Measurements from ENCODE around the gene RBM33. TPM values are rescaled to one million over a fixed set of nuclear protein-coding genes. Genes with fewer than 3 reads are reported as not detected.

RBM33 gene
- total and polyA plus RNA-seq, 7 donors: 11.6 to 49.3 (median 40.4) TPM

DNA sequence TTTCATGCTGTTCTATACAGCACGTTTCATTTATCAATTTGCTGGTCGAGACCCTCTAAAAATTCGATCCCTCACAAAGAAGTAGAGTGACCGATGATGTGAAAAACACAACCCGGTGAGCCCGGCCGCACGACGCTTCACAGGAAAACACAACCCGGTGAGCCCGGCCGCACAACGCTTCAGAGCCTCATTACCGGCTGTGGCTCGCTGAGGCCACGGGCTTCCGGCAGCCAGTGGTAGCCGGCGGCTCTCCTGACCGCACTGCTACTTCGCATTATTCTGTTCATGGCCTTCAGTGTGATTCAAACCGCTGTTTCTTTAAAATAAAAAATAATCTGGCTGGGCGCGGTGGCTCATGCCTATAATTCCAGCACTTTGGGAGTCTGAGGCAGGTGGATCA is 42.3 kb upstream of the RBM33 start:
- no peak overlapping the region for H3K27ac ChIP-seq
- DNase-seq: no peak
- 84 to 91% (median 86%) methylated on average over 24 of the region's 24 CpGs for WGBS, 3 donors
- ATAC-seq: no peak
- H3K36me3 ChIP-seq (ENCODE audit: insufficient read depth in 1 of 2, low read depth in 1 of 2): no peaks in the 10 kb centered on the region
- no peaks in the 10 kb centered on the region for H3K9me3 ChIP-seq
- intact Hi-C loops (cut with DNase I): no loop called here
- H3K27me3 ChIP-seq (ENCODE audit: insufficient read depth in 3 of 3, low read length in 2 of 3): peaks cover 0 to 7% (median 0%) of the 10 kb centered on the region in 3 donors
- no peak overlapping the region for H3K4me3 ChIP-seq
- TF ChIP-seq, protein P1, sequence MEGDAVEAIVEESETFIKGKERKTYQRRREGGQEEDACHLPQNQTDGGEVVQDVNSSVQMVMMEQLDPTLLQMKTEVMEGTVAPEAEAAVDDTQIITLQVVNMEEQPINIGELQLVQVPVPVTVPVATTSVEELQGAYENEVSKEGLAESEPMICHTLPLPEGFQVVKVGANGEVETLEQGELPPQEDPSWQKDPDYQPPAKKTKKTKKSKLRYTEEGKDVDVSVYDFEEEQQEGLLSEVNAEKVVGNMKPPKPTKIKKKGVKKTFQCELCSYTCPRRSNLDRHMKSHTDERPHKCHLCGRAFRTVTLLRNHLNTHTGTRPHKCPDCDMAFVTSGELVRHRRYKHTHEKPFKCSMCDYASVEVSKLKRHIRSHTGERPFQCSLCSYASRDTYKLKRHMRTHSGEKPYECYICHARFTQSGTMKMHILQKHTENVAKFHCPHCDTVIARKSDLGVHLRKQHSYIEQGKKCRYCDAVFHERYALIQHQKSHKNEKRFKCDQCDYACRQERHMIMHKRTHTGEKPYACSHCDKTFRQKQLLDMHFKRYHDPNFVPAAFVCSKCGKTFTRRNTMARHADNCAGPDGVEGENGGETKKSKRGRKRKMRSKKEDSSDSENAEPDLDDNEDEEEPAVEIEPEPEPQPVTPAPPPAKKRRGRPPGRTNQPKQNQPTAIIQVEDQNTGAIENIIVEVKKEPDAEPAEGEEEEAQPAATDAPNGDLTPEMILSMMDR (IDR thresholded peaks at IDR 0.05): no peak
- peaks cover 3% of the 10 kb centered on the region for H3K4me1 ChIP-seq

DNA sequence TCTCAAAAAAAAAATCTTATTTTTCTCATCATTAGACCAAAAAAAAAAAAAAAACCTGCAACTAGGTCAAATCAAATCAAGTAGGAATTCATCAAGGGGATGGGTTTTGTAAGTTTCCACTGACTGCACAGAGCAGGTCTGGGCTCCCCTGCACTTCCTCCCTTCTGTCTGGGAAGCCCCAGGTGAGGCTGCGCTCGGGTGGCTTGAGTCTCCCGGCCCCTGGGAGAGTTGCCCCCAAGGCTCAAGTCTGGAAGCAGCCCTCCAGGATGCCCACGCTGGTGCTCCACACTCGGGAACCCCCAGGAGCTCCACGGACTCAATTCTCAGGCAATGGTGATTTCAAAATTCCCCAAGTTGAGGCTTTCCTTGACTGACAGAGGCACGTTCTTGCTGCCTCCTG is 41.7 kb upstream of the RBM33 start:
- TF ChIP-seq, protein P1 (IDR thresholded peaks at IDR 0.05): no peak
- no peak overlapping the region for H3K4me3 ChIP-seq
- intact Hi-C loops (cut with DNase I): no loop called here
- no peak for DNase-seq
- peaks cover 0 to 7% (median 0%) of the 10 kb centered on the region in 3 donors for H3K27me3 ChIP-seq (ENCODE audit: insufficient read depth in 3 of 3, low read length in 2 of 3)
- 66 to 78% (median 69%) methylated on average over 7 of the region's 7 CpGs for WGBS, 3 donors
- no peak for ATAC-seq
- no peak overlapping the region for H3K27ac ChIP-seq
- H3K4me1 ChIP-seq: peaks cover 3% of the 10 kb centered on the region
- H3K36me3 ChIP-seq (ENCODE audit: insufficient read depth in 1 of 2, low read depth in 1 of 2): no peaks in the 10 kb centered on the region
- no peaks in the 10 kb centered on the region for H3K9me3 ChIP-seq

DNA sequence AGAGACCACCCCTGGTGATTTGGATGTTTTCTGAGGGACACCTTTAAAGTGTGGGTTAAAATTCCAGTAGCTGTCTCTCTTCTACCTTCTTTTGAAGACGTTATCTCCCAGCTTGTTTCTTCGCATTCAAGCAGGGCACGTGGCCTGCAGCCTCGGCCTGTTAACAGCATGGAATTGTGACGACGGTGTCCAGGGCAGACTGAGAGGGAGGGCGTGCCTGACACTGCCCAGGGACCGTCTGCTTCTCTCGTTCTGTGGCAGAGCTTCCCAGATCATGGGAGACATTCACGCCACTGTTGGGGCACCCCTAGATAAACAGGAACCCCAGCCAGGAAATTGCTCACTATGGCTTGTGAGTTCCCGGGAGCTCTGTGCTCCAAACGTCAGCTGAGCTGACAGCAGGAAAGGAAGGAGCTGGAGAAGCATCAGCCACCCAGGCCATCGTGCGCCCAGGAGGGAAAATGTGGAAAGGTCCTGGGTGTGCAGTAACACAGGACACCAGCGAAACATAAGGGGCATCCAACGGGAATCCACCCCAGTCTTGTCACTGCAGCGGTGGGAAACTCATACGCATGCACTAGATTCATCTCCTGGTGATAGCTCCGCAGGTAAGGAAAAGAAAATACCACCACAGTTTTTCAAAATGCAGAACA is 41.1 kb upstream of the RBM33 start:
- Histone ChIP-seq H3K36me3 (ENCODE audit: insufficient read depth in 1 of 2, low read depth in 1 of 2) (no peaks in the 10 kb centered on the region), H3K27me3 (ENCODE audit: insufficient read depth in 3 of 3, low read length in 2 of 3) (peaks cover 0 to 7% (median 0%) of the 10 kb centered on the region in 3 donors), H3K9me3 (no peaks in the 10 kb centered on the region), H3K4me1 (peaks cover 3% of the 10 kb centered on the region), H3K27ac (no peak overlapping the region), H3K4me3 (no peak overlapping the region)
- no peak for ATAC-seq
- intact Hi-C loops (cut with DNase I): no loop called here
- TF ChIP-seq, protein P1 (IDR thresholded peaks at IDR 0.05): no peak
- no peak for DNase-seq
- 63 to 69% (median 65%) methylated on average over 19 of the region's 19 CpGs for WGBS, 3 donors

DNA sequence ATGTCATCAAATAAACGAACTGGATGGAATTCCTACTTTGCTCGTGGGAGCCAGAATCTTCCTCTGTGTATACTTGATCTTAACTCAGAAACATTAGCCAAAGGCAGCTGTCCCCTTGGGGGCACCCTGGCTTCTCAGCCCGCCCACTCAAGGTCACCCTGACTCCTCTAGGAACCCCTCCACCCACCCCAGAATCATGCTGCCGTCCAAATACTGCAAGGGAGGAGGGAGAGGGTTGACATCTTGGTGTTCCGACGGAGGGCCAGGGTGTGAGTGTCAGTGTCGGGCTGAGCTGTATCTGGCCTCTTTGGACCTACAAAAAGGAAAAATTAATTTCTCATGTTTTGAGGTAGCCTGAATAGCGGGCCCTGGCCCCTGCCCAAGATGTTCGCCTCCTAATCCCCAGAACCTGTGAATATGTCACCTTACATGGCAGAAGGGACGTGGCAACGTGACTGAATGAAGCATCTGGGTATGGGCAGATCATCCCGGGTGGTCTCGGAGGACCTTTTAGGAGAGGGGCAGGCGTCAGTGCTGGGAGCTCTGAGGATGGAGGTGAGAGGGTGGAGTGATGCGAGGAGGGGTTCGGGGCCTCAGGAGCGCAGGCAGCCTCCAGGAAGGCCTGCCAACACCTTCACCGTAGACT is 40.5 kb upstream of the RBM33 start:
- intact Hi-C loops (cut with DNase I): no loop called here
- H3K9me3 ChIP-seq: no peaks in the 10 kb centered on the region

More for the DNA sequence above, 40.5 kb upstream of the RBM33 start:
- ATAC-seq (no peak), DNase-seq (no peak)
- Histone ChIP-seq H3K27ac (no peak overlapping the region), H3K36me3 (ENCODE audit: insufficient read depth in 1 of 2, low read depth in 1 of 2) (no peaks in the 10 kb centered on the region), H3K4me3 (no peak overlapping the region), H3K4me1 (peaks cover under 1% of the 10 kb centered on the region), H3K27me3 (ENCODE audit: insufficient read depth in 3 of 3, low read length in 2 of 3) (peaks cover 0 to 7% (median 0%) of the 10 kb centered on the region in 3 donors)
- TF ChIP-seq, protein P1 (IDR thresholded peaks at IDR 0.05): no peak
- WGBS, 3 donors: 67 to 80% (median 68%) methylated on average over 18 of the region's 18 CpGs
